Endothelial cell of umbilical vein (primary cell): ENCODE measurements around the gene CMSS1.

Experiments used
- EZH2 ChIP-seq: IDR thresholded peaks from 2 replicates; pipeline ENCODE4 v1.6.1; 2012; ENCODE audit warnings: borderline replicate concordance, low read depth, mild to moderate bottlenecking, moderate library complexity, low read length, inconsistent platforms; ENCODE audit not compliant: severe bottlenecking
- MYC ChIP-seq: IDR thresholded peaks from one replicate; pipeline ENCODE4 v1.6.1; 2011; ENCODE audit warnings: mild to moderate bottlenecking, low read depth, low read length
- POLR2A ChIP-seq: IDR thresholded peaks from 2 replicates; pipeline ENCODE4 v1.6.1; 2012; ENCODE audit warnings: low read depth, mild to moderate bottlenecking, control low read depth, low read length

DNA sequence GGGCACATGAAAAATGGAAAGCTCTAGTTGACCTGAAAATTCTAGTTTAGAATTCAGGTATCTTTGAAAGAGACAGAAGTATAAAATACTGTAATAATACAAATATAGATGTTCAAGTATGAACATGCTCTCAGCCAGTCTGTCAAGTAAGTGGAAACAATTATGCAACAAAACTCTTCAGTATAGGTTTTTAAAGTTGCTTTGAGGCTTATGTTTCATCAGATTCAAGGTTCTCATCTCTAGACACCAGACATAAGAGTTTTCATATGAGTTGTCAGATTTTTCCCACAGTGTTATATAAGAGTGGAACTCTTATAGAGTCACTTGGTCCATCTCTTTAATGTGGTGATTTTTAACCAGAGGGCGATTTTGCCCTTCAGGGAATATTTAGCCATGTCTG lies 22.0 kb downstream of the CMSS1 start:
- no peak for TF ChIP-seq MYC
- no peak for TF ChIP-seq POLR2A
- TF ChIP-seq EZH2, result no peak
